AG04449 (cell line): Measurements from ENCODE around the gene SERPING1.

Experiments
- CTCF ChIA-PET: fragments of 350-600 bp; formaldehyde crosslinking; extraction: SDS; loops from one replicate; lab custom pipeline; 2021; ENCODE audit warnings: antibody characterized with exemption; lab: Yijun Ruan, JAX
- POLR2A ChIA-PET: fragments of 400-600, 350-600 bp; formaldehyde crosslinking; extraction: SDS; loops from one replicate; lab custom pipeline; 2020; ENCODE audit warnings: antibody characterized with exemption, inconsistent platforms; lab: Yijun Ruan, JAX
- DNase-seq: peaks from one replicate; pipeline ENCODE4 v3.0.0-alpha.2; 2010; ENCODE audit warnings: low read depth, low spot score
- H3K4me3 ChIP-seq: 2 replicates; pipeline ENCODE4 v1.5.1; 2011; ENCODE audit warnings: low read depth, mild to moderate bottlenecking, control low read depth, low read length
- TF ChIP-seq, protein P1 (sequence below): IDR thresholded peaks from one replicate; pipeline ENCODE4 v1.5.1; 2011; ENCODE audit warnings: mild to moderate bottlenecking, moderate library complexity, low read length, control low read depth, inconsistent platforms; ENCODE audit not compliant: insufficient read depth; ENCODE audit errors: missing control alignments

The SERPING1 gene

DNA sequence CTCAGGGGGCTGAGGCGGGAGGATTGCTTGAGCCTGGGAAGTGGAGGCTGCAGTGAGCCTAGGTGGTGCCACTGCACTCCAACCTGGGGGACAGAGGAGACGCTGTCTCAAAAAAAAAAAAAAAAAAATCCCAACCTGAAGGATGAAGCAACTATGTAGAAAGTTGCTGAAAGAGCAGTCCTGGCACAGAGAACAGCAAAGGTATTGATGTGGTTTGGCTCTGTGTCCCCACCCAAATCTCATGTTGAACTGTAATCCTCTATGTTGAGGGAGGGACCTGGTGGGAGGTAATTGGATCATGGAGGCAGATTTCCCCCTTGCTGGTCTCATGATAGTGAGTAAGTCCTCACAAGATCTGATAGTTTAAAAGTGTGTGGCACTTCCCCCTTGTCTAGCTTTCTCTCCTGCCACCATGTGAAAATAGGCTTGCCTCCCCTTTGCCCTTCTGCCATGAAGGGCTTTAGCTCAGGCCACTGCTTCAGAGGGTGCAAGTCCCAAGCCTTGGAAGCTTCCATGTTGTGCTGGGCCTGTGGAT lies 10.7 kb upstream of the SERPING1 start:
- TF ChIP-seq, protein P1, sequence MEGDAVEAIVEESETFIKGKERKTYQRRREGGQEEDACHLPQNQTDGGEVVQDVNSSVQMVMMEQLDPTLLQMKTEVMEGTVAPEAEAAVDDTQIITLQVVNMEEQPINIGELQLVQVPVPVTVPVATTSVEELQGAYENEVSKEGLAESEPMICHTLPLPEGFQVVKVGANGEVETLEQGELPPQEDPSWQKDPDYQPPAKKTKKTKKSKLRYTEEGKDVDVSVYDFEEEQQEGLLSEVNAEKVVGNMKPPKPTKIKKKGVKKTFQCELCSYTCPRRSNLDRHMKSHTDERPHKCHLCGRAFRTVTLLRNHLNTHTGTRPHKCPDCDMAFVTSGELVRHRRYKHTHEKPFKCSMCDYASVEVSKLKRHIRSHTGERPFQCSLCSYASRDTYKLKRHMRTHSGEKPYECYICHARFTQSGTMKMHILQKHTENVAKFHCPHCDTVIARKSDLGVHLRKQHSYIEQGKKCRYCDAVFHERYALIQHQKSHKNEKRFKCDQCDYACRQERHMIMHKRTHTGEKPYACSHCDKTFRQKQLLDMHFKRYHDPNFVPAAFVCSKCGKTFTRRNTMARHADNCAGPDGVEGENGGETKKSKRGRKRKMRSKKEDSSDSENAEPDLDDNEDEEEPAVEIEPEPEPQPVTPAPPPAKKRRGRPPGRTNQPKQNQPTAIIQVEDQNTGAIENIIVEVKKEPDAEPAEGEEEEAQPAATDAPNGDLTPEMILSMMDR = no peak
- H3K4me3 ChIP-seq = no peak overlapping the region
- no peak for DNase-seq
- POLR2A ChIA-PET = interaction anchor here (0.6 kb wide), 1 partner anchor 20 kb away, joined by 3 read pairs; the partner anchor contains the start of gene UBE2L6
- CTCF ChIA-PET = interaction anchor here (0.9 to 1.4 kb wide), 2 partner anchors 17 to 19 kb away, joined by 3 to 5 read pairs; partner anchors contain the start of gene UBE2L6

DNA sequence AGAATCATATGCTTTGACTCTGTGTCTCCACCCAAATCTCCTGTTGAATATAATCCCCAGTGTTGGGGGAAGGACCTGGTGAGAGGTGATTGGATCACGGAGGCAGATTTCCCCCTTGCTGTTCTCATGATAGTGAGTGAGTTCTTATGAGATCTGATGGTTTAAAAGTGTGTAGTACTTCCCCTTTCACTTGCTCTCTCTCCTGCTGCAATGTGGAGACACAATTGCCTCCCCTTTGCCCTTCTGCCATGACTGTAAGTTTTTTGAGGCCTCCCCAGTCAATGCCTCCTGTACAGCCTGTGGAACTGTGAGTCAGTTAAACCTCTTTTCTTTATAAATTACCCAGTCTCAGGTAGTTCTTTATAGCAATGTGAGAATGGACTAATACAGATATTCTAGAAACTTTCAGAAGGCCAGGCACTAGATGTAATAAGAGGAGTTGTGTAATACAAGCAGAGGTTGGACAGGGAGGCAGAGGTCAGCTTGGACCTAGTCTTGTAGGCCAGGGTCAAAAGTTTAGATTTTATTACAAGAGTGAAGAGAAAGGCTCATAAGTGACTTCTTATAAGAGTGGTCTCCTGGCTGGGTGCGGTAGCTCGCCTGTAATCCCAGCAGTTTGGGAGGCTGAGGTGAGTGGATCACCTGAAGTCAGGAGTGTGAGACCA lies 9.3 kb upstream of the SERPING1 start:
- TF ChIP-seq, protein P1 = no peak
- CTCF ChIA-PET = interaction anchor here (0.9 to 1.5 kb wide), 3 partner anchors 20 to 21 kb away, joined by 3 to 4 read pairs (median 3); partner anchors contain the start of gene UBE2L6
- DNase-seq = no peak
- no peak overlapping the region for H3K4me3 ChIP-seq
- POLR2A ChIA-PET = no interaction called here

DNA sequence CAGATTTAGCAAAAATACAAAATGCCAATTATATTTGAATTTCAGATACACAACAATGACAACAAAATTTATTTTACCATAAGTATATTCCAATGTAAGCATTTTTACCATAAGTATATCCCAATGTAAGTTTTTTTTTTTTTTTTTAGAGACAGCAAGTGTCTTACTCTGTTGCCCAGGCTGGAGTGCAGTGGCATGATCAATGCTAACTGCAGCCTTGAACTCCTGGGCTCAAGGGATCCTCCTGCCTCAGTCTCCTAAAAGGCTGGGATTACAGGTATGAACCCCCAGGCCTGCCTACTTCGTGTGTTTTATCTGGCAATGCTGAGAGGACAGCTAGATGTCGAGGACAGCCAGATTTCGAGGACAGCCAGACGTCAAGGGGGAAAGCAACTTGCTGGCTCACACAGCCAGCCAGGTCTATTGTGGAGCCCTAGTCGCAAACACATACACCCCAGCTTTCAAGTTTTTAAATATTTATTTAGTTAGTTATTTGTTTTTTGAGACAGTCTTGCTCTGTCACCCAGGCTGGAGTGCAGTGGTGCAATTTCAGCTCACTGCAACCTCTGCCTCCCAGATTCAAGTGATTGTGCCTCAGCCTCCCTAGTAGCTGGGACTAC lies 1.1 kb upstream of the SERPING1 start:
- ChIA-PET POLR2A (no interaction called here), CTCF (interaction anchor here (1.2 to 2.1 kb wide), 4 partner anchors 28 to 251 kb away, joined by 3 to 12 read pairs (median 4); partner anchors contain the start of gene UBE2L6)
- no peak overlapping the region for H3K4me3 ChIP-seq
- no peak for DNase-seq
- TF ChIP-seq, protein P1 = no peak

DNA sequence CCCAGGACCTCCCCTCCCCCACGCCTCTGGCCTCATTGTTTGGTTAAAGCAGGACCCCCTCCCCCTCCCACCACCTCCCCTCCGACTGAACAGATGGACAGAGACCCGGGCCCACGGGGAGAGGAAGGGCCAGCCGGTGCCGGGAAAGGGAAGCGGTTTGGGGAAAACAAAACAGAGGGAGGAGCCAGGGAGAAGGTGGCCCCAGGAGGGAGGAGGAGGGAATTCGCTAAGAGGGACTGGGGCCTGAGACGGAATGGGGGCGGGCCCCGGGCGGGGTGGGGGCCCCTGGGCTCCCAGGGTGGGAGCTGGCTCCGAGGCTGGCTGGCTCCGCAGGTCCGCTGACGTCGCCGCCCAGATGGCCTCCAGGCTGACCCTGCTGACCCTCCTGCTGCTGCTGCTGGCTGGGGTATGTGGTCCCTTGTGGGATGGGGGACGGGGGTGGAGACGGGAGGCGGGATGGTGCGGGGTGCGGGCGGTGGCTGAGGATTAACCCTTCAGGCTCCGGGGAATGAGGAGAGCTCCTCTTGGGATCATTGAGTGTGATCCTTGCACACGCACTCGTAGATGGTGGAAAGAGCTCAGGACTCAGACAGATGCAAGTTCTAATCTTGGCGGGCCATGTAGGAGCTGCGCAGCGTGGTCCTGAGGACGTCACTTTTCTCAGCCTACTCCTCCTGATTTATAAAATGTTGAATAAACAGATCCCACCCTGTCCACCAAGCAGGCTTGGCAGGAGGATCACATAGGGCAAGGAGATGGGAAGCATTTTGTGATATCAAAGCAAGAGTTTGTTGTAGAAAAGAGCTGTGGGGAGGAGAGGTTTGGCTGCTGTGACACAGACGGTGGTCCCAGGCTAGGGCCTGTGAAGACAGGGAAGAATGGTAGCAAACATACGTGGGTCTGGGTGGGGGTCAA lies 688 bp downstream of the SERPING1 start:
- ChIA-PET POLR2A (no interaction called here), CTCF (interaction anchor here (0.9 to 1.8 kb wide), 4 partner anchors 30 to 140 kb away, joined by 4 to 6 read pairs (median 4); partner anchors contain the start of gene UBE2L6)
- peak overlapping the region; percentile 47 for H3K4me3 ChIP-seq
- DNase-seq = no peak
- TF ChIP-seq, protein P1 = no peak

DNA sequence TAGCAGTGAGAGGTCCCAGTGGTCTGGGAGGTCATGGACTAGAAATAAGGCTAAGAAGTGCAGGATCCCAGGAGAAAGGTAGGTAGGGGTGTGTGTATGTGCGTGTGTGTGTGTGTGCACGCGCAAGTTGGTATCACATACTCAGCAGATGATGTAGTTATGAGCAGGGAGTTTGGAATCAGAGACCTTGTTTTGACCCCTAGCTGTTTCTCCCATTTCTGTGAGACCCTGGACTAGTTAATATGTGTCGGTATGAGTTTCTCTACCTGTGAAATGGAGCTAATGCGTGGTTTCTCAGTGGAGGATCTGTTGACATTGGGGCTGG lies 1.3 kb downstream of the SERPING1 start:
- TF ChIP-seq, protein P1 = no peak
- POLR2A ChIA-PET = no interaction called here
- peak overlapping the region; percentile 47 for H3K4me3 ChIP-seq
- CTCF ChIA-PET = interaction anchor here (1.1 to 1.5 kb wide), 2 partner anchors 31 to 46 kb away, joined by 4 to 6 read pairs; partner anchors contain the start of gene UBE2L6
- DNase-seq = no peak
